Loucy (cell line): Measurements from ENCODE around the gene CCDC85C.

Experiments
- CTCF ChIP-seq: fragments of 200-600 bp; sonication (generic); conservative IDR thresholded peaks from 2 replicates; pipeline ENCODE4 v1.5.1; 2014; ENCODE audit warnings: mild to moderate bottlenecking, antibody characterized with exemption, low read length
- EZH2phosphoT487 ChIP-seq: fragments of 200-600 bp; IDR thresholded peaks from 2 replicates; pipeline ENCODE4 v1.6.1; 2018; ENCODE audit warnings: antibody characterized with exemption, mild to moderate bottlenecking, moderate library complexity, borderline replicate concordance

- TF ChIP-seq CTCF (no peak), EZH2phosphoT487 (no peak)
These were observed 2.6 kb downstream of the CCDC85C start for GRCh38 chr14:99601361-99601831.
